OCI-LY7 (cell line): Measurements from ENCODE around the gene GZF1. TPM values are rescaled to one million over a fixed set of nuclear protein-coding genes. Genes with fewer than 3 reads are reported as not detected.

Experiments used
- Bru-seq: library from RNA; stranded (reverse); fragments of 400-500 nt; gene quantifications from one replicate; lab custom pipeline; 2021; lab: Mats Ljungman, UMichigan
- BruChase-seq, 2 experiments: library from RNA; stranded (reverse); fragments of 400-500 nt; gene quantifications; one replicate each; lab custom pipeline; 2021; lab: Mats Ljungman, UMichigan
- BruUV-seq: library from RNA; stranded (reverse); fragments of 400-500 nt; replicated peaks from 2 replicates; lab custom pipeline; 2021; lab: Mats Ljungman, UMichigan
- CTCF ChIA-PET: fragments of 300-600 bp; sonication (Branson Sonifier 250); formaldehyde crosslinking; loops from one replicate; lab custom pipeline; 2022; ENCODE audit warnings: antibody characterized with exemption; ENCODE audit not compliant: unreplicated experiment; lab: Charles Lee
- POLR2A ChIA-PET: fragments of 300-600 bp; sonication (Branson Sonifier 250); formaldehyde crosslinking; loops from one replicate; lab custom pipeline; 2022; ENCODE audit warnings: antibody characterized with exemption; lab: Charles Lee
- DNase-seq: peaks from one replicate; pipeline ENCODE4 v3.0.0-alpha.2; 2015; ENCODE audit warnings: low spot score
- H2AFZ ChIP-seq: fragments of 200-600 bp; sonication (generic), shearing (Covaris generic); 2 replicates; pipeline ENCODE4 v1.6.1; 2014; ENCODE audit warnings: mild to moderate bottlenecking, antibody characterized with exemption, low read length, moderate library complexity
- H3K27ac ChIP-seq: fragments of 200-600 bp; sonication (generic); 2 replicates; pipeline ENCODE4 v1.5.1; 2014; ENCODE audit warnings: mixed run types, low read depth, mild to moderate bottlenecking, moderate library complexity, low read length, inconsistent platforms; ENCODE audit not compliant: poor library complexity, severe bottlenecking
- H3K36me3 ChIP-seq: fragments of 200-600 bp; sonication (generic); 2 replicates; pipeline ENCODE4 v1.6.1; 2014; ENCODE audit warnings: mild to moderate bottlenecking, antibody characterized with exemption, low read length, moderate library complexity, mixed read lengths; ENCODE audit not compliant: insufficient read depth
- H3K4me1 ChIP-seq: fragments of 200-600 bp; sonication (generic); 2 replicates; pipeline ENCODE4 v1.5.1; 2014; ENCODE audit warnings: mild to moderate bottlenecking, low read length; ENCODE audit not compliant: insufficient read depth, poor library complexity, severe bottlenecking
- H3K4me2 ChIP-seq: fragments of 200-600 bp; sonication (generic); 2 replicates; pipeline ENCODE4 v1.6.1; 2014; ENCODE audit warnings: mild to moderate bottlenecking, low read length
- H3K4me3 ChIP-seq: fragments of 200-600 bp; sonication (generic); 2 replicates; pipeline ENCODE4 v1.5.1; 2014; ENCODE audit warnings: mild to moderate bottlenecking, low read depth, low read length; ENCODE audit not compliant: poor library complexity, severe bottlenecking
- H3K79me2 ChIP-seq: fragments of 200-600 bp; sonication (generic); 2 replicates; pipeline ENCODE4 v1.6.1; 2016; ENCODE audit warnings: low read depth, mild to moderate bottlenecking, low read length, moderate library complexity, mixed read lengths; ENCODE audit not compliant: insufficient read depth
- H3K9me2 ChIP-seq: fragments of 200-600 bp; sonication (generic); 2 replicates; pipeline ENCODE4 v1.6.1; 2016; ENCODE audit warnings: mild to moderate bottlenecking, low read length, mixed read lengths; ENCODE audit not compliant: insufficient read depth
- H3K9me3 ChIP-seq: fragments of 200-600 bp; sonication (generic); 2 replicates; pipeline ENCODE4 v1.6.1; 2014; ENCODE audit warnings: mild to moderate bottlenecking, mixed run types, low read length, mixed read lengths
- H4K20me1 ChIP-seq: fragments of 200-600 bp; sonication (generic); 2 replicates; pipeline ENCODE4 v1.6.1; 2014; ENCODE audit warnings: mild to moderate bottlenecking, antibody characterized with exemption, low read length, moderate library complexity, mixed read lengths; ENCODE audit not compliant: insufficient read depth
- CTCF ChIP-seq: fragments of 200-600 bp; sonication (generic); conservative IDR thresholded peaks from 2 replicates; pipeline ENCODE4 v1.5.1; 2014; ENCODE audit warnings: mild to moderate bottlenecking, antibody characterized with exemption, low read length, moderate library complexity, mixed read lengths
- EZH2phosphoT487 ChIP-seq: fragments of 200-600 bp; sonication (generic); IDR thresholded peaks from 2 replicates; pipeline ENCODE4 v1.6.1; 2018; ENCODE audit warnings: low read depth, borderline replicate concordance, mild to moderate bottlenecking, mixed run types, antibody characterized with exemption, low read length, moderate library complexity, mixed read lengths
- intact Hi-C: fragments of 100-400 bp; cut with micrococcal nuclease; formaldehyde crosslinking; loops from one replicate; pipeline ENCODE4 v1.10.0; 2022; ENCODE audit not compliant: unreplicated experiment
- long read RNA-seq: library from polyadenylated mRNA; stranded (forward); transcript quantifications from one replicate; pipeline ENCODE4 v2.0.0, GENCODE V29; 2022
- total RNA-seq, 2 experiments: library from RNA; depleted of rRNA in 1 of 2; stranded (reverse); fragments of >200 nt in 1 of 2; shearing (Covaris generic) in 1 of 2; gene quantifications; 2 replicates each; pipeline ENCODE4 v1.2.3, GENCODE V29; 2014 to 2022

Gene GZF1
- total RNA-seq (2014; rRNA removed; shearing (Covaris generic)) = 9.3 and 17.7 TPM in 2 replicates
- total RNA-seq (2022) = 17.1 and 20.1 TPM in 2 replicates
- Bru-seq, nascent RNA = percentile 75 among the genes with signal in this experiment
- BruChase-seq, experiment 1, labeled RNA remaining after a 6-hour chase = percentile 49 among the genes with signal in this experiment
- BruChase-seq, experiment 2, labeled RNA remaining after a 2-hour chase = percentile 70 among the genes with signal in this experiment
- long read RNA-seq, full-length matches to known transcripts = 10 of 25 reads
- long read RNA-seq, partial matches to known transcripts = 3 of 25 reads
- long read RNA-seq, other reads (novel, unspliced or antisense) = 12 of 25 reads

- Histone ChIP-seq H3K4me3 (peak within 1 kb of the TSS; percentile 85), H3K9me2 (no peaks in the 10 kb centered on the region), H3K4me1 (peaks cover 52% of the 10 kb centered on the region), H3K4me2 (peak within 1 kb of the TSS; percentile 98), H3K79me2 (peaks cover 39% of the 10 kb centered on the region), H3K36me3 (peaks cover 27% of the 10 kb centered on the region), H2AFZ (peak within 1 kb of the TSS; percentile 67; the same call in 1 of the 2 replicates), H3K27ac (peak within 1 kb of the TSS; percentile 73), H3K9me3 (no peaks in the 10 kb centered on the region), H4K20me1 (peaks cover 14% of the 10 kb centered on the region)
- DNase-seq = peak; percentile 98
- TF ChIP-seq EZH2phosphoT487 (no peak), CTCF (no peak)
- ChIA-PET CTCF (interaction anchor here (1.0 kb wide), 1 partner anchor 12 kb away, joined by 3 read pairs; no protein-coding TSS in a partner anchor), POLR2A (interaction anchor here (2.0 kb wide), 1 partner anchor 12 kb away, joined by 7 read pairs; the partner anchor contains the start of gene NXT1)
- intact Hi-C loops = loop anchor here (5.0 kb wide), 1 partner anchor 61 kb away; the partner anchor contains the start of gene NAPB
- BruUV-seq = no TSS peak
These were observed at the start of gene GZF1 for GRCh38 chr20:23361476-23362391. GZF1 (plus strand) TSS chr20:23362182; CDS start chr20:23364384, 2,202 bp downstream.

DNA sequence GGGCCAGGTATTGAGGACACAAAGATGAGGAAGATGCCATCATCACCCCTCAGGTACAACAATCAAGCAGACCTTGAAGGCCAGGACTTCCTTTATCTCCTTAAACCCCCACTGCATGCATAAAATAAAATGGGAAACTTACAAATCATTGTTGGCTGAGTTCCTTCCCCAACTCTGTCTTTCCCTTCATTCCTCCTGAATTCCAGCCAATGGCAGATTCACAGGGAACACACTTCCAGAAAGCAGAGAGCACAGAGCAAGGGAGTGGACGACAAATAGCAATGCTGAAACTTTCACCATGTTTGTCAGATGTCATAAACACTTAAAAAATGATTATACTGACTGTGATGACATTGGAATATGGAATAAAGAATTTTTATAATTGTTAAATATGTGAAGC, 48.7 kb upstream of the GZF1 start:
- ChIA-PET CTCF (no interaction called here), POLR2A (no interaction called here)
- H3K9me2 ChIP-seq = no peaks in the 10 kb centered on the region
- no peak for DNase-seq
- no peaks in the 10 kb centered on the region for H3K4me1 ChIP-seq
- H4K20me1 ChIP-seq = no peaks in the 10 kb centered on the region
- no peak overlapping the region for H2AFZ ChIP-seq
- BruUV-seq = no TSS peak
- no peaks in the 10 kb centered on the region for H3K36me3 ChIP-seq
- H3K27ac ChIP-seq = no peak overlapping the region
- H3K9me3 ChIP-seq = no peaks in the 10 kb centered on the region
- intact Hi-C loops = no loop called here
- no peak overlapping the region for H3K4me2 ChIP-seq
- TF ChIP-seq EZH2phosphoT487 = no peak
- no peak for TF ChIP-seq CTCF
- H3K79me2 ChIP-seq = no peaks in the 10 kb centered on the region
- no peak overlapping the region for H3K4me3 ChIP-seq
